OCI-LY3 (cell line): ENCODE data around the gene FBXO8.

ENCODE experiments used
- H2AFZ ChIP-seq: fragments of 200-600, 300-600 bp; shearing (Covaris generic); 2 replicates; pipeline ENCODE4 v1.6.0; 2014; ENCODE audit warnings: antibody characterized with exemption, low read depth, low read length
- H3K27ac ChIP-seq: fragments of 200-600, 300-600 bp; sonication (generic); 2 replicates; pipeline ENCODE4 v1.5.1; 2014; ENCODE audit warnings: mild to moderate bottlenecking, low read length, moderate library complexity, mixed read lengths
- H3K27me3 ChIP-seq: fragments of 200-600, 300-600 bp; sonication (generic); 2 replicates; pipeline ENCODE4 v1.6.1; 2014; ENCODE audit warnings: low read depth, low read length, mixed read lengths
- H3K36me3 ChIP-seq: fragments of 200-600, 300-600 bp; sonication (generic); replicated peaks from 2 replicates; pipeline ENCODE3; 2014; ENCODE audit warnings: low read depth, low read length, mixed read lengths
- H3K4me1 ChIP-seq: fragments of 300-600, 200-600 bp; sonication (generic); 2 replicates; pipeline ENCODE4 v1.6.1; 2014; ENCODE audit warnings: low read length, mixed read lengths
- H3K4me2 ChIP-seq: fragments of 200-600, 300-600 bp; sonication (generic); 2 replicates; pipeline ENCODE4 v1.6.1; 2014; ENCODE audit warnings: low read length, mixed read lengths
- H3K4me3 ChIP-seq: fragments of 300-600, 200-600 bp; sonication (generic); 2 replicates; pipeline ENCODE4 v1.5.1; 2014; ENCODE audit warnings: antibody characterized with exemption, mild to moderate bottlenecking, low read length, moderate library complexity
- H3K79me2 ChIP-seq: fragments of 300-600, 200-600 bp; shearing (Covaris generic); 2 replicates; pipeline ENCODE4 v1.6.1; 2014; ENCODE audit warnings: mild to moderate bottlenecking, low read length, mixed read lengths
- H3K9ac ChIP-seq: fragments of 300-600, 200-600 bp; shearing (Covaris generic); 2 replicates; pipeline ENCODE4 v1.6.0; 2014; ENCODE audit warnings: mild to moderate bottlenecking, low read length, moderate library complexity
- H3K9me3 ChIP-seq: fragments of 200-600, 300-600 bp; shearing (Covaris generic); 2 replicates; pipeline ENCODE4 v1.6.1; 2014; ENCODE audit warnings: low read length, mixed read lengths; ENCODE audit not compliant: insufficient read depth
- H4K20me1 ChIP-seq: fragments of 200-600, 300-600 bp; sonication (generic); 2 replicates; pipeline ENCODE4 v1.6.1; 2016; ENCODE audit warnings: low read length, mixed read lengths; ENCODE audit not compliant: insufficient read depth
- CTCF ChIP-seq: fragments of 200-600, 300-600 bp; sonication (generic); IDR thresholded peaks from 2 replicates; pipeline ENCODE4 v1.5.1; 2014; ENCODE audit warnings: antibody characterized with exemption, low read length, low read depth
- EZH2phosphoT487 ChIP-seq: fragments of 200-600 bp; shearing (Covaris generic); IDR thresholded peaks from 2 replicates; pipeline ENCODE4 v1.6.1; 2018; ENCODE audit warnings: antibody characterized with exemption, mixed run types, low read depth

FBXO8 gene

DNA sequence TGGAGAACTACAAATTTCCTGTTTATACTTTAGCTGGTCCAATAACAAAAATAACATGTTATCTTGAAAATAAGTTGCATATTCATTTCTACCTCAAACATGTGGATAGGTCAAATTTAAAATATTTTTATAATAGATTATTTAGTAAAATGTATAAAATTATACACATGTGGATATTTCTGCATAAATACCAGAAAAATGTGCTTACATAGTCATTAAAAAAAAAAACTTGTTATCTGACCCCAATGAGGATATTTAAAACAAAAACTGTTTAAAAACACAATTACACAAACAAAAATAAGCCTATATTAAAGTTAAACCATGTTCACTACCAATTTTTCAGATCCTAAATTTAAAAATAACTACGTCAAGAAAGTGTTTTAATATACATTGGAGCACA is 28.1 kb downstream of the FBXO8 start:
- no peak overlapping the region for H2AFZ ChIP-seq
- H3K36me3 ChIP-seq, result no peaks in the 10 kb centered on the region
- no peak overlapping the region for H3K4me3 ChIP-seq
- H3K4me1 ChIP-seq, result peaks cover 8% of the 10 kb centered on the region
- H3K4me2 ChIP-seq, result no peak overlapping the region
- H3K27ac ChIP-seq, result no peak overlapping the region
- H4K20me1 ChIP-seq, result no peaks in the 10 kb centered on the region
- H3K27me3 ChIP-seq, result no peaks in the 10 kb centered on the region
- no peak for TF ChIP-seq CTCF
- TF ChIP-seq EZH2phosphoT487, result no peak
- H3K9me3 ChIP-seq, result no peaks in the 10 kb centered on the region
- no peaks in the 10 kb centered on the region for H3K79me2 ChIP-seq
- no peak overlapping the region for H3K9ac ChIP-seq

DNA sequence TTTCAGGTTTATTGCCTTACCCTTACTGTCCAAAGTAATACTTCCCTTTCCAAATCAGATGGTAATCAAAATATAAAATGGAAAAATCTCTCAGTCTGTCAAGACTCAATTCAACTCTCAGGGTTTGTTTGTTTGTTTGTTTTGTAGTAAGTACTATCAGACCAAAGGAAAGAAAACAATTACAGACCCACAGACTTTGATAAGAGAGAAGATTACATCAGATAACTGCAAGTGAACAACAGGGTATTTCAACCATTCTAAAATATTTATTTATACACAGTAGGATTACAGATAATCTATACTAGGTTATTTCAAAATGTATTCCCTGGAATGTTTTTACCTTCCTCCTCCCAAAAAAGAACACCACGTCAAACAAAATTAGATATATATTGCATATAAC is 28.9 kb downstream of the FBXO8 start:
- Histone ChIP-seq H3K79me2 (no peaks in the 10 kb centered on the region), H3K4me3 (no peak overlapping the region), H3K4me2 (no peak overlapping the region), H3K27me3 (no peaks in the 10 kb centered on the region), H3K4me1 (peaks cover under 1% of the 10 kb centered on the region; the same call in 1 of the 2 replicates), H3K9me3 (no peaks in the 10 kb centered on the region), H3K36me3 (no peaks in the 10 kb centered on the region), H2AFZ (no peak overlapping the region), H3K9ac (no peak overlapping the region), H4K20me1 (no peaks in the 10 kb centered on the region), H3K27ac (no peak overlapping the region)
- TF ChIP-seq EZH2phosphoT487, result no peak
- no peak for TF ChIP-seq CTCF

DNA sequence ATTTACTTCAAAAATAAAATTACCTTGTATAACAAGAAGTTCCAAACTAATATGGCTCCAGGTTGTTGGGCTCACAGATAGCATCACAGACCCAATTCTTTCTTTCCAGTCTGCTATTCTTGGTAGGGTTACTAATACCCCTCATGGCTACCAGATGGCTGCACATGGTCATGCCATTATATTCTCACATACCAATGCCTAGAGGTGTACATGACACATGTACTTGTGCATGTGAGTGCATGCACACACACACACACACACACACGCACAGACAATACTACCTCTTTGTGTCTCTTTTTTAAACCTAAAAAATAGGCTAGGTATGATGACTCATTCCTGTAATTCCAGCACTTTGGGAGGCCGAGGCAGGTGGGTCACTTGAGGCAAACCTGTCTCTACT is 31.1 kb downstream of the FBXO8 start:
- no peaks in the 10 kb centered on the region for H3K36me3 ChIP-seq
- H3K4me1 ChIP-seq, result no peaks in the 10 kb centered on the region
- no peak overlapping the region for H2AFZ ChIP-seq
- no peak overlapping the region for H3K4me2 ChIP-seq
- no peak overlapping the region for H3K9ac ChIP-seq
- H3K27ac ChIP-seq, result no peak overlapping the region
- H3K79me2 ChIP-seq, result no peaks in the 10 kb centered on the region
- TF ChIP-seq EZH2phosphoT487 (no peak), CTCF (no peak)
- H4K20me1 ChIP-seq, result no peaks in the 10 kb centered on the region
- H3K27me3 ChIP-seq, result no peaks in the 10 kb centered on the region
- no peaks in the 10 kb centered on the region for H3K9me3 ChIP-seq
- no peak overlapping the region for H3K4me3 ChIP-seq

- no peak overlapping the region for H3K27ac ChIP-seq
- H3K36me3 ChIP-seq, result no peaks in the 10 kb centered on the region
- H4K20me1 ChIP-seq, result no peaks in the 10 kb centered on the region
- TF ChIP-seq CTCF (no peak), EZH2phosphoT487 (no peak)
- H3K4me3 ChIP-seq, result no peak overlapping the region
- no peak overlapping the region for H3K9ac ChIP-seq
- H3K79me2 ChIP-seq, result no peaks in the 10 kb centered on the region
- no peak overlapping the region for H2AFZ ChIP-seq
- H3K4me2 ChIP-seq, result no peak overlapping the region
- H3K9me3 ChIP-seq, result no peaks in the 10 kb centered on the region
- H3K27me3 ChIP-seq, result no peaks in the 10 kb centered on the region
- H3K4me1 ChIP-seq, result peaks cover 14% of the 10 kb centered on the region
These were observed 35.1 kb downstream of the FBXO8 start for GRCh38 chr4:174248407-174248806.
